ENCODE measurements around the gene AHSG. TPM values are rescaled to one million over a fixed set of nuclear protein-coding genes. Genes with fewer than 3 reads are reported as not detected.

AHSG gene
- total RNA-seq, 2 experiments from 2014 or later: not detected

DNA sequence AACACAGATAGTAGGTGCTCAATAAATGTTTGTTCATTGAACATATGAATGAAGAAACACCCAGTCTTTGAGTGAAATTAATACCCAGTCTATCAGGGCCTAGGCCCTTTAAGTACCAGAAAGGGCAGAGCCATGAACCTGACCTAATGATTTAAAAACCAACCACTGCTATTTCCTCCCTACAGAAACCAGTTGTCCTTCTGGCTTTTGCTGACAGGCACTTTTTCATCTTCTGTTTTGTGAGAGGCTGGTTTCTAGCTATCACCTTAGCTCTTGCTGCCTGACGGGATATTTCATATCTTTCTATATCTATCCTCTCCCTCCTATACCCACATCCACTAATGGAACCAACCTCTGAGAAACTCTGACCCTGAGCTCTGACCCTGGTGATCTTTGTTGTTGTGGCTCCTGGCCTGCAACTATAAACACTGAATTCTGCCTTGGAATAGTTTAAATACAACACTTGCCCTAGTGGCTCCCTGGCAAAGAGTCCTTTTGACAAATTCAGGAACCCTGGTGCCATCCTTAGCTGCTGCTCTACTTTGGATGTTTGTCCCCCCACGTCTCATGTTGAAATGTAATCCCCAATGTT is 4.1 kb upstream of the AHSG start:
- H3K9me3 Mint-ChIP-seq: no peaks in the 10 kb centered on the region

DNA sequence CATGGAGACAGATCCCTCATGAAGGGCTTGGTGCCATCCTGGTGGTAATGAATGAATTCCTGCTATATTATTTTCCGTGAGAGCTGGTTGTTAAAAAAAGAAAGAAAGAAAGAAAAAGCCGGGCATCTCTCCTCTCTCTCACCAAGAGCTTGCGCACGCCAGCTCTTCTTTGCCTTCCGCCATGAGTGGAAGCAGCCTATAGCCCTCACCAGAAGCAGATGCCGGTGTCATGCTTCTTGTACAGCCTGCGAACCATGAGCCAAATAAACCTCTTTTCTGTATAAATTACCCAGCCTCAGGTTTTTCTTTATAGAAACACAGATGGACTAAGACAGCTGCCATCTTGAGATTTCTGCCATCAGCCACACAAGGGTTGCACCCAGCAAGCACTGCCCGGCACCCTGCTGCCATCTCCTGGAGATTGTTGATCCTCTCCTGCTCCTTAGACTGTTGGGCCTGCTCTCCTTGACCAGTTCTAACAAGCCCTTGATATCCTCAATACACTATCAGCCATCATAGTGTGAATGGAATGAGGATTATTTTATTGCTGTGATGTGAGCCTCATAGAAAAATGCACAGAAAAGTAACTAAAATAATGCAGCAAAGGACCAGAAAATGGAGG is 3.5 kb upstream of the AHSG start:
- Histone ChIP-seq H3K27me3 (ENCODE audit: control insufficient read depth in 1 of 2, insufficient read depth in 2 of 2, low read length in 2 of 2) (no peaks in the 10 kb centered on the region), H3K9me3 (ENCODE audit: control insufficient read depth in 1 of 2, insufficient read depth in 1 of 2, low read length in 2 of 2) (no peaks in the 10 kb centered on the region), H3K4me1 (ENCODE audit: insufficient read depth, low read length) (peaks cover 3% of the 10 kb centered on the region), H3K27ac (ENCODE audit: low read depth in 1 of 2, low read length in 2 of 2) (no peak overlapping the region), H3K4me3 (ENCODE audit: low read length) (no peak overlapping the region), H3K36me3 (ENCODE audit: insufficient read depth, low read length) (no peaks in the 10 kb centered on the region)
- ChIA-PET POLR2A (no interaction called here), CTCF (interaction anchor here (1.1 to 1.2 kb wide), 2 partner anchors 14 to 19 kb away, joined by 4 to 7 read pairs; no protein-coding TSS in a partner anchor)
- no peaks in the 10 kb centered on the region for H3K9me3 Mint-ChIP-seq
- no peaks in the 10 kb centered on the region for H3K27me3 Mint-ChIP-seq
- H3K4me3 Mint-ChIP-seq: no peak overlapping the region
- peaks cover 2% of the 10 kb centered on the region for H3K4me1 Mint-ChIP-seq (ENCODE audit: low read depth)
- intact Hi-C loops (cut with DNase I, micrococcal nuclease): no loop called here
- no peaks in the 10 kb centered on the region for H3K36me3 Mint-ChIP-seq (ENCODE audit: low read depth)
- DNase-seq: no peak
- TF ChIP-seq, protein P1, sequence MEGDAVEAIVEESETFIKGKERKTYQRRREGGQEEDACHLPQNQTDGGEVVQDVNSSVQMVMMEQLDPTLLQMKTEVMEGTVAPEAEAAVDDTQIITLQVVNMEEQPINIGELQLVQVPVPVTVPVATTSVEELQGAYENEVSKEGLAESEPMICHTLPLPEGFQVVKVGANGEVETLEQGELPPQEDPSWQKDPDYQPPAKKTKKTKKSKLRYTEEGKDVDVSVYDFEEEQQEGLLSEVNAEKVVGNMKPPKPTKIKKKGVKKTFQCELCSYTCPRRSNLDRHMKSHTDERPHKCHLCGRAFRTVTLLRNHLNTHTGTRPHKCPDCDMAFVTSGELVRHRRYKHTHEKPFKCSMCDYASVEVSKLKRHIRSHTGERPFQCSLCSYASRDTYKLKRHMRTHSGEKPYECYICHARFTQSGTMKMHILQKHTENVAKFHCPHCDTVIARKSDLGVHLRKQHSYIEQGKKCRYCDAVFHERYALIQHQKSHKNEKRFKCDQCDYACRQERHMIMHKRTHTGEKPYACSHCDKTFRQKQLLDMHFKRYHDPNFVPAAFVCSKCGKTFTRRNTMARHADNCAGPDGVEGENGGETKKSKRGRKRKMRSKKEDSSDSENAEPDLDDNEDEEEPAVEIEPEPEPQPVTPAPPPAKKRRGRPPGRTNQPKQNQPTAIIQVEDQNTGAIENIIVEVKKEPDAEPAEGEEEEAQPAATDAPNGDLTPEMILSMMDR (IDR thresholded peaks at IDR 0.05): no peak
- no peak for ATAC-seq (ENCODE audit: poor library complexity)
- no peak overlapping the region for H3K27ac Mint-ChIP-seq

More for the DNA sequence above, 4.1 kb upstream of the AHSG start:
- Mint-ChIP-seq H3K27me3 (no peaks in the 10 kb centered on the region), H3K4me3 (no peak overlapping the region), H3K27ac (no peak overlapping the region), H3K36me3 (ENCODE audit: low read depth) (no peaks in the 10 kb centered on the region), H3K4me1 (ENCODE audit: low read depth) (no peaks in the 10 kb centered on the region)
- POLR2A ChIA-PET: no interaction called here
- no peak overlapping the region for H3K27ac ChIP-seq (ENCODE audit: low read depth in 1 of 2, low read length in 2 of 2)
- DNase-seq (no peak), ATAC-seq (ENCODE audit: poor library complexity) (no peak)
- H3K4me1 ChIP-seq (ENCODE audit: insufficient read depth, low read length): no peaks in the 10 kb centered on the region
- H3K4me3 ChIP-seq (ENCODE audit: low read length): no peak overlapping the region
- TF ChIP-seq, protein P1 (IDR thresholded peaks at IDR 0.05): no peak
- H3K27me3 ChIP-seq (ENCODE audit: control insufficient read depth in 1 of 2, insufficient read depth in 2 of 2, low read length in 2 of 2): no peaks in the 10 kb centered on the region
- H3K9me3 ChIP-seq (ENCODE audit: control insufficient read depth in 1 of 2, insufficient read depth in 1 of 2, low read length in 2 of 2): no peaks in the 10 kb centered on the region
- intact Hi-C loops (cut with DNase I, micrococcal nuclease): no loop called here
- no peaks in the 10 kb centered on the region for H3K36me3 ChIP-seq (ENCODE audit: insufficient read depth, low read length)
- CTCF ChIA-PET: interaction anchor here (1.0 to 1.2 kb wide), 3 partner anchors 9 to 18 kb away, joined by 4 to 7 read pairs (median 5); no protein-coding TSS in a partner anchor

DNA sequence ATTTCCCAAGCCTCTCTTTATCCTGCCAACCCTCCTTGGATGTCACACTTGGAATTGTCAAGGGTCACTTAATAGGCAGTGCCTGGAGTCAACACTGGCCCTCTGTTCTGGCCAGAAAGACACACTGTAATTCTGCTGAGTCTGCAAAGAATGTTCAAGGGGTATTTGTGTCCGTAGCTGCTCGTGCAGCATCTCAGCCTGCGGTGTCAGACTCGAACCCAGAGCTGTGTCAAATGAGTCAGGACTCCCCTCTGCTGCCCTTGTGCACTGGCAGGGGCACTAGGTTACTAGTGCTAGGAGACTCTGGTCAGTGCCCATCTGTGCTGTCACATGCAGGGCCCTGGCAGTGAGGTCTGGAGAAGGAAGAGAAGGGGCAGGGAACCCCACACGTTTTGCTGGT is 795 bp upstream of the AHSG start:
- H3K9me3 Mint-ChIP-seq: no peaks in the 10 kb centered on the region
- Histone ChIP-seq H3K4me1 (ENCODE audit: insufficient read depth, low read length) (peaks cover 13% of the 10 kb centered on the region), H3K9me3 (ENCODE audit: control insufficient read depth in 1 of 2, insufficient read depth in 1 of 2, low read length in 2 of 2) (no peaks in the 10 kb centered on the region), H3K4me3 (ENCODE audit: low read length) (no peak overlapping the region), H3K36me3 (ENCODE audit: insufficient read depth, low read length) (no peaks in the 10 kb centered on the region), H3K27ac (ENCODE audit: low read depth in 1 of 2, low read length in 2 of 2) (no peak overlapping the region), H3K27me3 (ENCODE audit: control insufficient read depth in 1 of 2, insufficient read depth in 2 of 2, low read length in 2 of 2) (no peaks in the 10 kb centered on the region)
- no peak for DNase-seq
- CTCF ChIA-PET: no interaction called here
- ATAC-seq (ENCODE audit: poor library complexity): no peak
- H3K4me1 Mint-ChIP-seq (ENCODE audit: low read depth): peaks cover 15% of the 10 kb centered on the region
- no peaks in the 10 kb centered on the region for H3K36me3 Mint-ChIP-seq (ENCODE audit: low read depth)
- TF ChIP-seq, protein P1 (IDR thresholded peaks at IDR 0.05): no peak
- no peak overlapping the region for H3K27ac Mint-ChIP-seq
- intact Hi-C loops (cut with DNase I, micrococcal nuclease): loop anchor here in 1 of 2 experiments (1.0 kb wide), 1 partner anchor 212 kb away; no protein-coding TSS in a partner anchor
- peaks cover 8% of the 10 kb centered on the region for H3K27me3 Mint-ChIP-seq
- no peak overlapping the region for H3K4me3 Mint-ChIP-seq
- POLR2A ChIA-PET: interaction anchor here (1.5 kb wide), 1 partner anchor 171 kb away, joined by 4 read pairs; the partner anchor contains the start of gene EIF4A2

All from CD4-positive, alpha-beta T cell (primary cell).